Activated naive CD4-positive, alpha-beta T cell treated with anti-CD3 and anti-CD28 coated beads for 36 hours (primary cell): ENCODE measurements around the gene C6orf15. TPM values are rescaled to one million over a fixed set of nuclear protein-coding genes. Genes with fewer than 3 reads are reported as not detected.
A peak's percentile ranks its signal among the peaks of the same experiment; 100 is the strongest.

Experiments
- CTCF ChIA-PET: fragments of 350-600 bp; sonication (Branson Sonifier 250); formaldehyde crosslinking; loops from one replicate; lab custom pipeline; 2021; ENCODE audit warnings: antibody characterized with exemption; lab: Charles Lee
- DNase-seq: peaks from one replicate; pipeline ENCODE4 v3.0.0-alpha.2; 2020
- H3K27ac Mint-ChIP-seq: one replicate; pipeline ENCODE4 v1.8.0; 2021; ENCODE audit warnings: mild to moderate bottlenecking, mixed read lengths
- H3K27me3 Mint-ChIP-seq: one replicate; pipeline ENCODE4 v1.8.0; 2021; ENCODE audit warnings: low read depth, mixed read lengths
- H3K36me3 Mint-ChIP-seq: one replicate; pipeline ENCODE4 v1.8.0; 2021; ENCODE audit warnings: low read depth, mixed read lengths
- H3K4me1 Mint-ChIP-seq: one replicate; pipeline ENCODE4 v1.8.0; 2021; ENCODE audit warnings: low read depth, mixed read lengths
- H3K4me3 Mint-ChIP-seq: one replicate; pipeline ENCODE4 v1.8.0; 2021; ENCODE audit warnings: mild to moderate bottlenecking, moderate library complexity, mixed read lengths
- H3K9me3 Mint-ChIP-seq: one replicate; pipeline ENCODE4 v1.8.0; 2021; ENCODE audit warnings: mixed read lengths
- intact Hi-C: fragments of 100-400 bp; cut with micrococcal nuclease; formaldehyde crosslinking; loops from one replicate; pipeline ENCODE4 v1.15.1; 2023
- total RNA-seq, 2 experiments: library from RNA; stranded (reverse); gene quantifications; one replicate each; pipeline ENCODE4 v1.2.3, GENCODE V29; 2021

Gene C6orf15
- total RNA-seq = not detected

DNA sequence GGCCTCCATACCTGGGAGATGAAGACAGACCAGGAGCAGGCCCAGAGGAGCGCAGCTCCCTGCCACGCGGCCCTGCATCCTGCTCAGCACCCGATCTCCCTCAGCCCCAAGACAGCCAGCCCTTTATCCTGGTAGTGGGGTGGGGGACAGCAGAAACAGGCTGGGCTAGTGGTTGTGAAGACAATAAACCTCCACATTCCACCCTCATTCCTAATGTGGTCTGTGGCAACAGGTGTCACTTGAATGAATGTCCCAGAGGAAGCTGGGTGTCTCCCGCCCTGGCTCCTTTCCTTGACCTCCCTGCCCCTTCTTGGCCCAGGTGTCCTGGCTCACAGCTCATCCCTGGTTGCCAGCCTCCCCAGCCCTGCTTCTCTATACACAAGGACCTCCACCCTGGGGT, at the start of gene C6orf15:
Gene C6orf15, minus strand, starts transcription at position 98 of the 400 bp plus-strand sequence. Its CDS starts 20 bp downstream, at position 78.
- Mint-ChIP-seq H3K4me1 (peaks cover 5% of the 10 kb centered on the region), H3K27ac (no peak within 1 kb of the TSS), H3K4me3 (no peak within 1 kb of the TSS), H3K9me3 (no peaks in the 10 kb centered on the region), H3K27me3 (no peaks in the 10 kb centered on the region), H3K36me3 (no peaks in the 10 kb centered on the region)
- intact Hi-C loops = no loop called here
- no peak for DNase-seq
- CTCF ChIA-PET = interaction anchor here (0.5 to 0.8 kb wide), 2 partner anchors 14 to 254 kb away, joined by 3 read pairs; no protein-coding TSS in a partner anchor

DNA sequence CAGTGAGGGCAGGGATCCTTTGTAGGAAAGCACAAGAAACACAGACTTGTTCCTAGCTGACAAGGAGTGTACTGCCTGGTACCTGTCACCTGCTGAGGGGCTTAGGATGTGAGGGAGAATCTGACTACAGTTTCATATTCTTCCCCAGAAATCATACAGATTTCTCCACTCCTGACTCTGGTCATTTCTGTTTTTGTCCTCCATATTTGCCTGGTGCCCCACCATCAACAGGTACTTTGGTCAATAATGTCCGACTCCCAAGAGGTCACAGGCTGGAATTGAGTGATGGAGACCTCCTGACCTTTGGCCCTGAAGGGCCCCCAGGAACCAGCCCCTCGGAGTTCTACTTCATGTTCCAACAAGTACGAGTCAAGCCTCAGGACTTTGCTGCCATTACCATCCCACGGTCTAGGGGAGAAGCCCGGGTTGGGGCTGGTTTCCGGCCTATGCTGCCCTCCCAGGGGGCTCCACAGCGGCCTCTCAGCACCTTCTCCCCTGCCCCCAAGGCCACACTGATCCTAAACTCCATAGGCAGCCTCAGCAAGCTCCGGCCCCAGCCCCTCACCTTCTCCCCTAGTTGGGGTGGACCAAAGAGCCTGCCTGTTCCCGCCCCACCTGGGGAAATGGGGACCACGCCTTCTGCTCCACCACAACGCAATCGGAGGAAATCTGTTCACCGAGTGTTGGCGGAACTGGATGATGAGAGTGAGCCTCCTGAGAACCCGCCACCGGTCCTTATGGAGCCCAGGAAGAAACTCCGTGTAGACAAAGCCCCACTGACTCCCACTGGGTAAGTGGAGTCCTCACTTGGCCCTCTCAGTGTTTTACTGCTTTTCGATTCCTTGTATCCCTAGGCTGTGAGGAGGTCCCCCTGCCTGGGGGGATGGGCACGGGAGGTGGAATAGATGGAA, 49.1 kb upstream of the C6orf15 start:
- H3K9me3 Mint-ChIP-seq = no peaks in the 10 kb centered on the region
- H3K27me3 Mint-ChIP-seq = no peaks in the 10 kb centered on the region
- intact Hi-C loops = no loop called here
- peaks cover 42% of the 10 kb centered on the region for H3K36me3 Mint-ChIP-seq
- CTCF ChIA-PET = no interaction called here
- peaks cover 49% of the 10 kb centered on the region for H3K4me1 Mint-ChIP-seq
- H3K4me3 Mint-ChIP-seq = no peak overlapping the region
- peak overlapping the region; percentile 28 for H3K27ac Mint-ChIP-seq
- DNase-seq = no peak

DNA sequence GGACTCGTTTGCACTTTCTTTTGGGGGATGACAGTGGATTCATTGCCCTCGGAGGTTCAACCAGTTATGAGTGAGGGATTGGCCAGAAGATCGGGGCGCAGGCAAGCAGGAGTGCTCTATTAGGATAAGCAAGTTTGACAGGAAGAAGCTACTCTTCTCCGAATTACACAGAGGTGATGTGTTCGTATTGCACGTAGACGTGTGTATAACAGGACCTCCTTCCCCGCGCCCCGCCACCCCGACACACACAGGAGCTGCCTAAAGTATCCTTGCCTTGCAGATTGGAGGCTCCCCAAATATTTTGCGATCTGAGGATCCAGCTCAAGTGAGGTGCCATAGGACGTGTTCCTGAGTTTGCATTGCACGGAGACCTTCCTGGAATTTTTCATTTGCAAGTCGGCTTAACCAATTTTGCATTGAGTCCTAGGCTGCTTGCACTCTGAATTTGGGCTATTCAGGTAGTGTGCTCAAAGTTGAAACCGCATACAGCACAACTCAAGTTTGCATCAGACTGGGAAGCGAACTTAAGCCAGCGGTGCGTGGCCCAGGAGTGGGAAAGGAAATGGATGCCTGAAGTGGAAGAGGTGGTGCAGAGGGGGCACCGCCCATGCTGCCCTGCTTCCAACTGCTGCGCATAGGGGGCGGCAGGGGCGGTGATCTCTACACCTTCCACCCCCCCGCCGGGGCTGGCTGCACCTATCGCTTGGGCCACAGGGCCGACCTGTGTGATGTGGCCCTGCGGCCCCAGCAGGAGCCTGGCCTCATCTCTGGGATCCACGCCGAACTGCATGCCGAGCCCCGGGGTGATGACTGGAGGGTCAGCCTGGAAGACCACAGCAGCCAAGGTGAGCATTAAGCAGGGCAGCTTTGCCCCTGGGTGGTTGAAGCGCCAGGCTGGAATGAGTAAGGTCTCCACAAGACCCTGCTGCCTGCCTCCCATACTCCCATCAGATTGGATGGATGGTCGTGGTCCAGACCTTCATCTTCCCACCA, 46.8 kb upstream of the C6orf15 start:
- Mint-ChIP-seq H3K27me3 (no peaks in the 10 kb centered on the region), H3K27ac (peak overlapping the region; percentile 80), H3K4me3 (peak overlapping the region; percentile 97), H3K9me3 (no peaks in the 10 kb centered on the region), H3K4me1 (peaks cover 41% of the 10 kb centered on the region), H3K36me3 (peaks cover 54% of the 10 kb centered on the region)
- CTCF ChIA-PET = interaction anchor here (0.9 to 2.2 kb wide), 5 partner anchors 30 to 208 kb away, joined by 3 to 6 read pairs (median 4); no protein-coding TSS in a partner anchor
- intact Hi-C loops = loop anchor here (1.0 to 10.0 kb wide), 5 partner anchors 22 to 814 kb away; partner anchors contain the start of genes HLA-C and RPP21
- DNase-seq = peak; percentile 50

DNA sequence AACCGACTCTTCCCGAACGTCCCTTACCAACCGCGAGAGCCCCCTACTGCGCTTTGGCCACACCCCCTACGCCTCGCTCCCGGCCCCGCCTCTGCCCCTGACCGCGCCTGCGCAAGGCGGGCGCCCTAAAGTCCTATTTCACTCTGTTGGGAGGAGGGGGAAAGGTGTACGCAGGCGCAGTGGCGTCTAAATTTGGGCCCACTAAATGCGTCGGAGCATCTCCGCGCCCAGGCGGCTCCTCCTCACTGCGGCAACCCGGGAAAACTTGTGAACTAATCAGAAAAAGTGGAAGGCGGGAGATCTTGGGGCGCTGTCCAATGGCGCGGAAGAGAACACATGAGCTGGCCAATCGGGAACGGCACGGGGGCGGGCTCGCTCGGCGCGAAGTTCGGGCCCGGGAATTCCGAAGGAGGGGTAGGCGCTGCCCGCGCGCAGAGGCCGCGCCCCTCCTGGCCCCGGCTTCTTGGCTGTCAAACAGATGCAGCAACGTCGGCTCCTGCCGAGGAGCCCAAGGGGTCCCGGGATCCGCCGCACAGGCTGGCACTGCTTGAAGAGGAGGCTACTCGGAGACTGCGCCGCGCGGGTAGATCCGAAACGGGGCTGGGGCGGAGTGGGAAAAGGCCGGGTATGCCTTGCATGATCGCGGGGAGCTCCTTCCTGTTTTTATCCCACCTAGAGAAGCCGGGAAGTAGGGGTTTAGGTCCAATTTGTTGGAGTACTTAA, 45.9 kb upstream of the C6orf15 start, which contains the start of gene TCF19:
Gene TCF19, plus strand, starts transcription at position 450 of the 723 bp plus-strand sequence. CDS start 881 bp downstream, outside the sequence.
- Mint-ChIP-seq H3K36me3 (peaks cover 54% of the 10 kb centered on the region), H3K4me1 (peaks cover 37% of the 10 kb centered on the region), H3K4me3 (peak within 1 kb of the TSS; percentile 97), H3K27ac (peak within 1 kb of the TSS; percentile 83), H3K27me3 (no peaks in the 10 kb centered on the region), H3K9me3 (no peaks in the 10 kb centered on the region)
- CTCF ChIA-PET = interaction anchor here (1.0 to 2.2 kb wide), 5 partner anchors 21 to 208 kb away, joined by 3 to 6 read pairs (median 3); no protein-coding TSS in a partner anchor
- intact Hi-C loops = loop anchor here (1.0 to 10.0 kb wide), 5 partner anchors 22 to 814 kb away; partner anchors contain the start of genes HLA-C and RPP21
- DNase-seq = peak; percentile 100

DNA sequence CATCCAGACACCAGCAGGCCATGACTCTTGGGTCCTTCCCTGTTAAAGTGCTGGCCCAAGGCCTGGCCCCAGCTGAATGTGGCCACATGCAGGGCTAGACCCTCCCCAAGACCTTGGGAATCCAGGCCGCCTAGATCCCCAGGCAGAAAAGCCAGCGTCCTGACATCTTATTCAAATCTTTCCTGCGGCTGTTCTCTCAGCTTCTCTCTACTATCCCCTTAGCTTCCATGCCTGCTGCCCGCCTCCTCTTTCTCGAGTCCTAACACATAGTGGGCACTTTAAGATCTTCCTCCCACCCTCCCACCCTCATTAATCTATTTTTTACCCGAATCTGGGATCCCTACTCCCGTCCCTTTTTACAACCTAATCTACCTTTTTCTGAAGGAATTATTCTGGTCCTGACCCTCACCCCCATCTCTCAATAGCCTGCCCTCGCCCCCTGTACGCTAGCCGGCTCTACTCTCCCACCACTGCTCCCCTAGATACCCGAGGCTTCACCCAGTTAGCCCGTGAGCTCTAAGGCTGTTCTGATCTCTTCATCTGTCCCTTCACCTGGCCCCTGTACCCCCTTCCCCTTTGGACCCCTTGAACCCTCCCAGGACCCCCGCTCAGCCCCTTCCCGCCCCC, 45.3 kb upstream of the C6orf15 start, which contains the start of gene CCHCR1:
Gene CCHCR1, minus strand, starts transcription at position 290 of the 627 bp plus-strand sequence. Its CDS starts 202 bp downstream, at position 88.
- intact Hi-C loops = loop anchor here (1.0 to 10.0 kb wide), 5 partner anchors 23 to 813 kb away; partner anchors contain the start of genes HLA-C and RPP21
- H3K36me3 Mint-ChIP-seq = peaks cover 54% of the 10 kb centered on the region
- peak within 1 kb of the TSS; percentile 83 for H3K27ac Mint-ChIP-seq
- peaks cover 33% of the 10 kb centered on the region for H3K4me1 Mint-ChIP-seq
- H3K27me3 Mint-ChIP-seq = no peaks in the 10 kb centered on the region
- no peak for DNase-seq
- peak within 1 kb of the TSS; percentile 97 for H3K4me3 Mint-ChIP-seq
- H3K9me3 Mint-ChIP-seq = no peaks in the 10 kb centered on the region
- CTCF ChIA-PET = interaction anchor here (1.0 to 2.2 kb wide), 5 partner anchors 20 to 209 kb away, joined by 3 to 6 read pairs (median 3); no protein-coding TSS in a partner anchor

DNA sequence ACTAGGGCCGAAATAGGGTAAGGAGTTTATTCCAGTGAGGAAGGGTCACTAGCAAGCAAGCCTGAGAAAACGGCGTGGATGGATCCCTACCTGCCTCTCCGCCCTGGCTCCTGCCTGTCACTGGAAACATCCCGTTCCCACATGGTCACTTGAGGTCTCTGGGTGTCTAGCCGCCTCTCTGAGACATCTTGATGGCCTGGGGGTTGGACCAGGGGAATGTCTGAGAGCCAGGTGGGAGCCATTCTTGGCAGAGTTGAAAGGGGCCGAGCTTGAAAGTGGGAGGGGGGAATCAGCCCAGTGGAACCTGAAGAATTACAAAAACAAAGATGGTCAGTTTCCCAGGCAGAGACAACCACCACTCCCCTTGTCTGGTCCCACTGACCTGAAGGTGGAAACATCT, 44.3 kb upstream of the C6orf15 start:
- H3K9me3 Mint-ChIP-seq = no peaks in the 10 kb centered on the region
- no peaks in the 10 kb centered on the region for H3K27me3 Mint-ChIP-seq
- H3K4me1 Mint-ChIP-seq = peaks cover 27% of the 10 kb centered on the region
- no peak for DNase-seq
- intact Hi-C loops = loop anchor here (10.0 kb wide), 1 partner anchor 812 kb away; the partner anchor contains the start of gene RPP21
- CTCF ChIA-PET = interaction anchor here (0.7 to 2.2 kb wide), 4 partner anchors 20 to 41 kb away, joined by 3 to 5 read pairs (median 3); no protein-coding TSS in a partner anchor
- H3K4me3 Mint-ChIP-seq = peak overlapping the region; percentile 97
- no peak overlapping the region for H3K27ac Mint-ChIP-seq
- H3K36me3 Mint-ChIP-seq = peaks cover 45% of the 10 kb centered on the region

DNA sequence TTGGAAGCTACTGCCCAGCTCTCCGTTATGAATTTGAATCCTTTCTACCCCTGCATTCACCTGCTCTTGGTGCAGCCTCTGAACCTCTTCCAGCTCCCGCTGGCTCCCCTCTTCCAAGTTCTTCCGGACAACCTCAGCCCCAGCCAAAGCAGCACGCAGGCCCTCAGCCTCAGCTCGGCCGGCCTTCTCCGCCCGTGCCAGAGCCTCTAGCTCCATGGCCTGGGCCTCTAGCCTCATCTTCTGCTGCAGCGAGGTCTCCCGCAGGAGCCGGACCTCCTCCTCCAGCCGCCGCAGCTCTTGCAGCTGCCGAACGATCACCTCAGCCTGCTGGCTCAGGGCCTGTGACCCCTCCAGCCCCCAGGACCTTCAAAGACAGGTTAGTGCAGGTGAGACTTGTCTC, 42.1 kb upstream of the C6orf15 start:
- Mint-ChIP-seq H3K9me3 (no peaks in the 10 kb centered on the region), H3K36me3 (peaks cover 37% of the 10 kb centered on the region), H3K4me3 (no peak overlapping the region), H3K27ac (no peak overlapping the region), H3K4me1 (peaks cover 13% of the 10 kb centered on the region), H3K27me3 (no peaks in the 10 kb centered on the region)
- intact Hi-C loops = loop anchor here (10.0 kb wide), 1 partner anchor 810 kb away; the partner anchor contains the start of gene RPP21
- CTCF ChIA-PET = interaction anchor here (1.1 kb wide), 1 partner anchor 212 kb away, joined by 3 read pairs; no protein-coding TSS in a partner anchor
- no peak for DNase-seq

DNA sequence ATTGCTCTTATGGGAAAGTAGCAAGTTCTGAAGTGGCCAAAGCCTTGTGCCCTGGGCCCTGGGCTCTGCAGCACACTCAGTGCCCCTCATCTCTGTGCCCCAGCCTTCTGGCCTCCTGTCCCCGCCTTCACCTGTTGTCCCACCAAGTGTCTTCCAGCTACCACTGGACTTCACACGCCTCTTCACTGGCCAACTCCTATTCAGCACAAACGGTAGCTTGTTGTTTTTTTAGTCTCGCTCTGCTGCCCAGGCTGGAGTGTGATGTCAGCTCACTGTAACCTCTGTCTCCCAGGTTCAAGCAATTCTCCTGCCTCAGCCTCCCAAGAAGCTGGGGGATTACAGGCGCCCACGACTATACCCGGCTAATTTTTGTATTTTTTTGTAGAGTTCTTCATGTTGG, 40.4 kb upstream of the C6orf15 start:
- peaks cover 8% of the 10 kb centered on the region for H3K4me1 Mint-ChIP-seq
- H3K27ac Mint-ChIP-seq = no peak overlapping the region
- intact Hi-C loops = loop anchor here (10.0 kb wide), 1 partner anchor 808 kb away; the partner anchor contains the start of gene RPP21
- CTCF ChIA-PET = interaction anchor here (0.7 to 1.3 kb wide), 2 partner anchors 44 to 119 kb away, joined by 3 read pairs; no protein-coding TSS in a partner anchor
- no peaks in the 10 kb centered on the region for H3K9me3 Mint-ChIP-seq
- no peaks in the 10 kb centered on the region for H3K27me3 Mint-ChIP-seq
- peaks cover 28% of the 10 kb centered on the region for H3K36me3 Mint-ChIP-seq
- DNase-seq = no peak
- H3K4me3 Mint-ChIP-seq = no peak overlapping the region

GRCh38 chr6:31149827-31150447, 37.6 kb upstream of the C6orf15 start:
- Mint-ChIP-seq H3K27ac (no peak overlapping the region), H3K9me3 (no peaks in the 10 kb centered on the region), H3K27me3 (no peaks in the 10 kb centered on the region), H3K4me1 (no peaks in the 10 kb centered on the region), H3K36me3 (peaks cover 18% of the 10 kb centered on the region), H3K4me3 (no peak overlapping the region)
- CTCF ChIA-PET = interaction anchor here (1.5 kb wide), 1 partner anchor 13 kb away, joined by 3 read pairs; no protein-coding TSS in a partner anchor
- DNase-seq = no peak
- intact Hi-C loops = loop anchor here (10.0 kb wide), 1 partner anchor 805 kb away; the partner anchor contains the start of gene RPP21

DNA sequence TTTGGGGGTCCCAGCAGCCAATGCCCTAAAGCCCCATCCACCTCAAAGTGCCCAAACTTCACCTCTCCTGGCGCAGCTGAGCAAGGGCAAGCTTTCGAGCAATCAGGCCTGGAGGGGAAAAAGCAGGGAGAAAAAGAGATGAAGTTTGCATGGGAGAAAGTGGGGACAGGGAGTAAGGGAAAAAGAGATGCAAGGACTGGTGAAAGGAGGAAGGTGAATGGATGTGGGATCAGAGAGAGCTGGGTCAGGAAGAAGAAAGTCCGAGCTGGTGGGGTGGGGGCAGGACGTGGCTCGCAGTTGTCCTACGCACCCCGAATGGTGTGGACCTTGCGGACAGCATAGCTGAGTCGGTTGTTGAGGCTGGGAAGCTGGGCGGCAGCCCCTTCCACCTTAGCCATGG, 33.0 kb upstream of the C6orf15 start:
- Mint-ChIP-seq H3K4me3 (no peak overlapping the region), H3K27ac (no peak overlapping the region), H3K4me1 (no peaks in the 10 kb centered on the region), H3K27me3 (no peaks in the 10 kb centered on the region), H3K9me3 (no peaks in the 10 kb centered on the region), H3K36me3 (peaks cover 9% of the 10 kb centered on the region)
- DNase-seq = no peak
- intact Hi-C loops = no loop called here
- CTCF ChIA-PET = interaction anchor here (0.9 to 1.3 kb wide), 4 partner anchors 8 to 215 kb away, joined by 3 to 5 read pairs (median 4); no protein-coding TSS in a partner anchor
